HG02571 (cell line): ENCODE measurements around the gene KCNJ9.

ENCODE experiments used
- ATAC-seq: cut with Tn5 transposase; IDR thresholded peaks from one replicate; pipeline ENCODE4 v1.9.1; 2021; ENCODE audit warnings: mild to moderate bottlenecking, moderate library complexity; ENCODE audit not compliant: unreplicated experiment

Gene KCNJ9

DNA sequence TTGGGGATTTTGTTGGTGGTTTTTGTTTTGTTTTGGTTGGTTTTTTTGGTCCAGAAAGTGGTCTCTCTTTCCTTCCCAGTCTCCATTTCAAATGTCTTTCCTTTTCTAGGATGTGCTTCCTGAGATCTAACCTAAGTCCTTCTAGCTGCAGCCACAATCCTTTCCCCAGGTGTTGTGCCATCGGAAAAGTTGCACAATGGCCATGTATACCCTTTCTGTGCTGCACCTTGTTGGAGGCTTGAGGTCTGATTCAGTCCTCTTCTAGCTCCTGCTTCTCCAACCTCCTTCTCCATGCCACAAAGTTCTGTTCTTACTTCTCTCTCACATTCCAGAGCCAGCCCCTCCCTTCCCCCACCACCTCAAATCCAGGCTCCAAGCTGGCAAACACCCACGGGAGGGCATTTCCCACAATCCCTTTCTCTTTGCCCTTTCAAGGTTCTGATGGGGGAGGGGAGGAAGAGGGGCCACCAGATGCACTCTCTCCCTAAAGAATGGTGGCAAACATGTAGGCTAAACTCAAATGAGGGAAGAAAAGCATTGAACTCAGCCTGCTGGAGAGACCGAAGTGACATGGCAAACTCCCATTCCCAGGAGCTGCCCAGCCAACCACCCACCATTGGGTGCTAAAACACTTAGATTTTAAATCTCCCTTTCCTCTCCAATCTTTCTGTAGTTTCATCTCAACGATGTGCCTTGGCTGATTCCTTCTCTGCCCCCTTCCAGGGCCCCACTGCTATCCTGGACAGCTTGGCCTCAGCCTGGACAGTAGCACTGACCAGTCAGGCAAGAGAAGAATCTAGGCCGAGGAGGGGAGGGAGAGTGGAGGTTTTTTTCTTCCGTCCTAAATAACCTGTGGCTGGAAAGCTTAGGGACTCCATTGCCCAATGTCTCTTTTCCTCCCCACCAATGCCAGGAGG is 14.3 kb upstream of the KCNJ9 start:
- no peak for ATAC-seq

DNA sequence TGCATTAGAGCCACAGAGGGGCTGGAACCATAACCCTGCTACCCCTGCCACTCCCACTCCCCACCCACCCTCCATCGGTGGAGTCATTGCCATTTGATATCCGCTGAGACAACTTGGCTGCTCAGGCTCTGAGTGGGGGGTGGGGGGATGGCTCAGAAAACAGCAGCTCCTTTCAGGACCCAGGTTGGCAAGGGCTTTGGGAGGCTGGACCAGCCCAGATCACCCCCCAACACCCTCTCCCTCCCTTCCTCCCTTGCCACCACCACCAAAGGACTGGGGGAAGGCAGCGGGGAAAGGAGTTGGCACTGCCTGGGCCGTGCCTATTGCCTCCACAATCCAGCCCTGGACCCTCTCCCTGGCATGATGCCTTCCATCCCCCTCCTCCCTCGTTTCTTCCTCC is 13.1 kb upstream of the KCNJ9 start:
- no peak for ATAC-seq

- ATAC-seq, result no peak
Measured at GRCh38 chr1:160069460-160070231, 11.7 kb upstream of the KCNJ9 start, which contains the start of gene KCNJ10. TSS of gene KCNJ10 (minus strand) at chr1:160070160. CDS start at chr1:160042532, 27,628 bp downstream.

DNA sequence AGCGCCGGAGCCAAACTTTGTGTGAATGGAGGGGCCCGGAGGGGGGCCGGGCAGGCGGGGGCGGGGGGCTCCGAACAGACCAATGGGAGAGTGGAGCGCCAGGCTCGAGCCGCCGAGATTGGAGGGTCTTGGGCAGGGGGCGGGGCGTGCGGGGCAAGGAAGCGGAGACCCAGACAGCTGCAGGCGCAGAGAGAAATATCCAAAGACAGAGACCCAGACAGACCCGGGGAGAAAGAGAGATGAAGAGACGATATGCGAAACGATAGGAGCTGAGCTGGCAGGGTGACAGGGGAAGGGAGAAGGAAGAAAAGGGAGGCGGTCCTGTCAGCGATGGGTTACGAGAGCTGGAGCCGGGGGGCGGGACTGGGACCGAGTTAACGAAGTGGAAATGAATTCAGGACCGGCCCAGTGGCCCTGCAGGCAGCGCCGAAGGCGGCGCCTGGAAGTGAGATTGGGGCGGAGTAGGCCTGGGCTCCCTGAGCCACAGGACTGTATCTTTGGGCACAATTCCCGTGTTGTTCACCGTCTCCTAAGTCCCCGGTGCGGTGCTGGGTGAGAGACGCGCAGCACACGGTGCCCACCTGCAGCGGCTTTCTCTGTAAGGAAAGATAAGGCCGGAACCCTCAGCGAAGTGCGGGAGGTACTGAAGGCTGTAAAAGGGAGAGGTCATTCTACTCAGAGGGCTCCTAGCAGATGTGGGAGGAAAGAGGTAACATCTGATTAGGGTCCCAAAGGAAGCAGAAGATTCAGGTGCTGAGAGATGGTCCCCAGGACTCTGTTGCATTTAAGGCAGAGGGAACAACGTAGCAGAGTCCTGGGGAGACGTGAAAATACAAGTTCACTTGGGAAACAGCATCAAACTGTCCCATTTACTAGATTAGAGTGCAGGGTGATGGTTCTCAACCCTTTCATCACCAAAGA is 10.8 kb upstream of the KCNJ9 start:
- ATAC-seq, result no peak

DNA sequence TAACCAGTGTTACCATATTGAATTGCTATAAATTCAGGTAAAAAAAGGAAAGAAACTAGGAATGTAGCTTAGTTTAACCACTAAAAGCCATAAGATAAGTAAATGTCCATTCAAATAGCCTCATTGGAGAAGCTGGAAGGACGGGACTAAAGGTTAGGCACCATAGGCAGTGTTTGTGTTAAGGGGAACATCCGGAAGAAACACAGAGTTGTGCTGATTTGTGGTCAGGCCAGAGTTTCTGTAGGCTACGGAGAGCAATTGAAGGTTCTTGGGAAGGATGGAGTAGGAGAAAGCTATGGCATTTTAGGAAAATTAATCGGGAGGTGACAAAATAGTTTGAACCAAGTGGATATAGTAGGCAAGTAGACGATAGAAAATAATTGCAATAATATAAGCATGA is 10.0 kb upstream of the KCNJ9 start:
- ATAC-seq, result no peak

DNA sequence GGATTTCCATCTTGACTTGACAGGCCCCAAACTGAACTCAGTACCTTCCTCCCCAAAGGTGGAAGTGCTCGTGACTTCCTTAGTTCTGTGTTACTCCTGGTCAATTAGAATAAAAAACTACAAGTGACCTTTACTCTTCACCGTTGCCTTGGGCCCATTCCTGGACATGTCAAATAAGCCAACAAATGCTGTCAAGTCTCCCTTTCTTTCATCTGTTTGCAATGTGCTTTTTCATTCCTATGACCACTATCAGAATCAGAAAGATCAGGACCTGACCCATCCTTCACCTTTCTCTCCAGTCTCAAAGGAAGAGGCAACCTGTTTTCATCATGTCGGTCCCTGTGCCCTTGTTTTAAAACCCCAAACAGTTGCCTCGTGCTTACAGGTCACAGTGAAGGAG is 6.5 kb upstream of the KCNJ9 start:
- no peak for ATAC-seq

GRCh38 chr1:160075836-160076235 is 5.5 kb upstream of the KCNJ9 start:
- no peak for ATAC-seq

- no peak for ATAC-seq
Measured at GRCh38 chr1:160076295-160076694, 5.0 kb upstream of the KCNJ9 start.

- ATAC-seq, result no peak
Measured at GRCh38 chr1:160077486-160077885, 3.9 kb upstream of the KCNJ9 start.

GRCh38 chr1:160078512-160079195 is 2.7 kb upstream of the KCNJ9 start:
- ATAC-seq, result no peak

- no peak for ATAC-seq
Measured at GRCh38 chr1:160079448-160079847, 1.9 kb upstream of the KCNJ9 start.

DNA sequence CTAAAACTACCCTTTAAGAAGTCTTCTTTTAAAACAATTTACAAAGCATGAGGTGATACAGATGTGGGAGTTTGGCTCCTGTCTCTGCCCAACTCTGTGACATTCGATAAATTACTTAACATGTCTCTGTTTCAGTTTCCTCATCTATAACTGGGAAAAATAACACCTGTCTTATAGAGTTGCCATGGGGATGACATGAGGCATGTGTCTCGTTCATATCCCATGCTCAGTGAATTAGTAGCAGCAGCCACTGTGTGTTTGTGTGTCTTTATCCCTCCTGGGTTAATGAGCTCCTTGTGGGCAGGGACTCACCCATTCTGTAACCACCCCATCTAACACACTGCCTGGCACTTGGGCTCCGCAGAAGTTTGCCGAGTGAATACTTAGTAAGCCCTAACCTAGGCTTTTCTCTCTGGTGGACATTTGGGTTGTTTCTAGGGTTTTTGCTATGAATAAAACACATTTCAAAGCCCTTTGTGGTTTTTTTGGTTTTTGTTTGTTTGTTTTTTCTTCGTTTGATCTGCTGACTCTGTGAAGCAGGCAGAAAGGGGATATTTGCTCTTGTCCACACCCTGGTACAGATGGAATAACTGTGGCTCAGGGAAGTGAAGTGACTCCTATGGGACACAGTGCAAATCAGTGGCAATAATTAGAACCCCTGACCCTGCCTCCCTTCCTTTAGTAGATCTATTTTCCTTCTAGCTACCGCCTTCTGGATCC is 797 bp upstream of the KCNJ9 start:
- no peak for ATAC-seq

DNA sequence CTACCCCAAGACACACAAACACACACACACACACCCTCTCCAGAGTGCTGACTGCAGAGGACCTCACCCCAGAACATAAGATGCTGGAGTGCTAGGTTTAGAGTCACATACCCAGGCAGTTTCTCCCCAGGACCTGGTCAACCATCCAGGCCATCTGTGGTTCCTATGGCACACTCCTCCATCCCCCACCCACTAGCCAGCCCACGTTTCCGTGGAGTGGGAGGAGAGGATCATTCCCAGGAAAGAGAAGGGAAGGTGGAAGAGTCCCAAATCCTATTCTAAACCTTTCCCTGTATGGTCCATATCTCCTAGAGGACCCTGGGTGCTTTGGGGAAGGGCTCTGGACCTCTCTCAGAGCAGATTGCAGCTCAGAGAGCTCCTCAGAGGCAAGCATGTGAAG is 1.1 kb downstream of the KCNJ9 start:
- no peak for ATAC-seq

- ATAC-seq, result no peak
Measured at GRCh38 chr1:160082926-160083325, 1.6 kb downstream of the KCNJ9 start.

DNA sequence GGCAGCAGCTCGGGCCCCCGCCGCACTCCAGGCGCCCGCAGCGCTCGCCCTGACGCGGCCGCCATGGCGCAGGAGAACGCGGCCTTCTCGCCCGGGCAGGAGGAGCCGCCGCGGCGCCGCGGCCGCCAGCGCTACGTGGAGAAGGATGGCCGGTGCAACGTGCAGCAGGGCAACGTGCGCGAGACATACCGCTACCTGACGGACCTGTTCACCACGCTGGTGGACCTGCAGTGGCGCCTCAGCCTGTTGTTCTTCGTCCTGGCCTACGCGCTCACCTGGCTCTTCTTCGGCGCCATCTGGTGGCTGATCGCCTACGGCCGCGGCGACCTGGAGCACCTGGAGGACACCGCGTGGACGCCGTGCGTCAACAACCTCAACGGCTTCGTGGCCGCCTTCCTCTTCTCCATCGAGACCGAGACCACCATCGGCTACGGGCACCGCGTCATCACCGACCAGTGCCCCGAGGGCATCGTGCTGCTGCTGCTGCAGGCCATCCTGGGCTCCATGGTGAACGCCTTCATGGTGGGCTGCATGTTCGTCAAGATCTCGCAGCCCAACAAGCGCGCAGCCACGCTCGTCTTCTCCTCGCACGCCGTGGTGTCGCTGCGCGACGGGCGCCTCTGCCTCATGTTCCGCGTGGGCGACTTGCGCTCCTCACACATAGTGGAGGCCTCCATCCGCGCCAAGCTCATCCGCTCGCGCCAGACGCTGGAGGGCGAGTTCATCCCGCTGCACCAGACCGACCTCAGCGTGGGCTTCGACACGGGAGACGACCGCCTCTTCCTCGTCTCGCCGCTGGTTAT is 2.8 kb downstream of the KCNJ9 start:
- ATAC-seq, result no peak

DNA sequence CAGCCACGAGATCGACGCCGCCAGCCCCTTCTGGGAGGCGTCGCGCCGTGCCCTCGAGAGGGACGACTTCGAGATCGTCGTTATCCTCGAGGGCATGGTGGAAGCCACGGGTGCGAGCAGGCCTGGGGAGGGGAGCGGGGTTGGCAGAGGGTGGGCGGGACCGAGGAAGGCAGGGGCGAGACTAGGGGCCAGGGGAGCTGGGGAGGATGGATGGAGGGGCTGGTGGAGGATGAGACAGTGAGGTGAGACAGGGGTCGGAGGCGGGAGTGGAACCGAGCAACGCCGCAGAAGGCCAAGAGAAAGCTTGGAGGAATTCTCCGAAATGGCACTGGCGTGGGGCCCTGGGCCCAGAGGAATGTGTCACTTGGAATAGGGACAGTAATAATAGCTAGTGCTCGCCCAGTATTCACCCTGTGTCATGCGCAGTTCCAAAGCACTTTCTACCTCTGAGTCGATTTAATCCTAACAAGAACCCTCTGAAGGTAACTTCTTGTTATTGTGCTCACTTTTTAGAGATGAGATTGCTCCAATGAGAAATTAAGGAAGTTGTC is 3.5 kb downstream of the KCNJ9 start:
- no peak for ATAC-seq

- ATAC-seq, result no peak
Measured at GRCh38 chr1:160085686-160086455, 4.5 kb downstream of the KCNJ9 start.

GRCh38 chr1:160086456-160086892 is 5.1 kb downstream of the KCNJ9 start:
- ATAC-seq, result no peak
